Transverse colon (tissue), 4 donors: Measurements from ENCODE around the gene RER1. TPM values are rescaled to one million over a fixed set of nuclear protein-coding genes. Genes with fewer than 3 reads are reported as not detected.

ENCODE experiments used
- DNase-seq: peaks from one replicate; pipeline ENCODE4 v3.0.0-alpha.2; 2019
- H3K27ac ChIP-seq, 4 donors: fragments of 200-600 bp; sonication (generic); 2 replicates each; pipeline ENCODE4 v1.5.1; 2016 to 2018; ENCODE audit warnings: inconsistent platforms in 4 of 4
- H3K27me3 ChIP-seq: fragments of 200-600 bp; sonication (generic); 2 replicates; pipeline ENCODE4 v1.5.1; 2017; ENCODE audit warnings: inconsistent platforms
- H3K36me3 ChIP-seq, 4 donors: fragments of 200-600 bp; sonication (generic); 2 replicates each; pipeline ENCODE4 v1.5.1; 2017 to 2019; ENCODE audit warnings: inconsistent platforms in 4 of 4
- H3K4me1 ChIP-seq, 4 donors: fragments of 200-600 bp; sonication (generic); 2 replicates each; pipeline ENCODE4 v1.5.1; 2017 to 2020; ENCODE audit warnings: inconsistent platforms in 4 of 4
- H3K4me3 ChIP-seq, 4 donors: fragments of 200-600 bp; sonication (generic); 1 replicate in 1 of 4; 2 replicates in 3 of 4; pipeline versions ENCODE4 v1.5.1 to v1.6.1; 2017 to 2019; ENCODE audit warnings: inconsistent platforms in 4 of 4
- H3K9me3 ChIP-seq, 2 donors: fragments of 200-600 bp; sonication (generic); 2 replicates each; pipeline ENCODE4 v1.5.1; 2017 to 2019; ENCODE audit warnings: inconsistent platforms in 2 of 2
- EP300 ChIP-seq: sonication (generic); formaldehyde crosslinking; IDR thresholded peaks from one replicate; pipeline ENCODE4 v1.6.1; 2017; ENCODE audit warnings: antibody characterized with exemption, low read depth
- POLR2A ChIP-seq: fragments of 450-650 bp; IDR thresholded peaks from one replicate; pipeline ENCODE4 v1.6.1; 2016; ENCODE audit warnings: antibody characterized with exemption, mild to moderate bottlenecking, moderate library complexity
- POLR2AphosphoS5 ChIP-seq, 3 donors: sonication (generic); formaldehyde crosslinking; IDR thresholded peaks; one replicate each; pipeline ENCODE4 v1.6.1; 2016; ENCODE audit warnings: antibody characterized with exemption in 3 of 3
- WGBS, 2 donors: methylation state at CpG; one replicate each; pipeline ENCODE4 v1.1.5; 2018; ENCODE audit warnings: low coverage in 1 of 2; 5-methylcytosine and 5-hydroxymethylcytosine counted together
- in situ Hi-C, 4 donors: fragments of 200-750 bp; cut with MboI; loops; one replicate each; pipeline versions ENCODE4 v1.15.0 to v1.15.1; 2017; ENCODE audit warnings: low sequenced_read_pairs in 3 of 4, low pct_ligation_motif_present in 1 of 4, low pct_unique_long_range_greater_than_20kb in 1 of 4
- intact Hi-C: fragments of 100-400 bp; cut with DNase I; formaldehyde crosslinking; loops from one replicate; pipeline ENCODE4 v1.15.1; 2023; ENCODE audit warnings: low total_unique reads
- total RNA-seq, 4 donors: library from RNA; depleted of rRNA; stranded (reverse); fragments of >200 nt; gene quantifications; one replicate each; pipeline ENCODE4 v1.1.0, GENCODE V29; 2016
- TF ChIP-seq, protein P1 (sequence below), 5 experiments: fragments of 200-600 bp in 3 of 5; fragments of 450-650 bp in 2 of 5; sonication (generic) in 3 of 5; IDR thresholded peaks; 1 replicate in 2 of 5; 2 replicates in 3 of 5; pipeline ENCODE4 v1.5.1; 2016 to 2017; ENCODE audit warnings: antibody characterized with exemption in 5 of 5, inconsistent platforms in 3 of 5, mild to moderate bottlenecking in 2 of 5, moderate library complexity in 1 of 5

RER1 gene
- total RNA-seq, 4 donors from 2014 or later: 36.2 to 129 (median 111) TPM

GRCh38 chr1:2406451-2407041, 14.9 kb downstream of the RER1 start:
- TF ChIP-seq EP300 (no peak), POLR2AphosphoS5 (IDR thresholded peaks at IDR 0.05) (no peak), POLR2A (no peak)
- TF ChIP-seq, protein P1, sequence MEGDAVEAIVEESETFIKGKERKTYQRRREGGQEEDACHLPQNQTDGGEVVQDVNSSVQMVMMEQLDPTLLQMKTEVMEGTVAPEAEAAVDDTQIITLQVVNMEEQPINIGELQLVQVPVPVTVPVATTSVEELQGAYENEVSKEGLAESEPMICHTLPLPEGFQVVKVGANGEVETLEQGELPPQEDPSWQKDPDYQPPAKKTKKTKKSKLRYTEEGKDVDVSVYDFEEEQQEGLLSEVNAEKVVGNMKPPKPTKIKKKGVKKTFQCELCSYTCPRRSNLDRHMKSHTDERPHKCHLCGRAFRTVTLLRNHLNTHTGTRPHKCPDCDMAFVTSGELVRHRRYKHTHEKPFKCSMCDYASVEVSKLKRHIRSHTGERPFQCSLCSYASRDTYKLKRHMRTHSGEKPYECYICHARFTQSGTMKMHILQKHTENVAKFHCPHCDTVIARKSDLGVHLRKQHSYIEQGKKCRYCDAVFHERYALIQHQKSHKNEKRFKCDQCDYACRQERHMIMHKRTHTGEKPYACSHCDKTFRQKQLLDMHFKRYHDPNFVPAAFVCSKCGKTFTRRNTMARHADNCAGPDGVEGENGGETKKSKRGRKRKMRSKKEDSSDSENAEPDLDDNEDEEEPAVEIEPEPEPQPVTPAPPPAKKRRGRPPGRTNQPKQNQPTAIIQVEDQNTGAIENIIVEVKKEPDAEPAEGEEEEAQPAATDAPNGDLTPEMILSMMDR (IDR thresholded peaks at IDR 0.05): no peak
- no peak overlapping the region for H3K4me3 ChIP-seq
- in situ Hi-C loops (loop anchor here in 2 of 4 donors (25.0 kb wide), 2 partner anchors 156 to 231 kb away; partner anchors contain the start of genes MMEL1 (in 1 of the 2) and TNFRSF14 (in 1 of the 2)), intact Hi-C loops (no loop called here)
- peaks cover 0 to 3% (median 2%) of the 10 kb centered on the region in 4 donors for H3K4me1 ChIP-seq
- H3K9me3 ChIP-seq: no peaks in the 10 kb centered on the region
- no peaks in the 10 kb centered on the region for H3K27me3 ChIP-seq
- 90% methylated on average over 2 to 23 of the region's 26 CpGs for WGBS, 2 donors
- DNase-seq: no peak
- H3K27ac ChIP-seq: no peak overlapping the region
- peaks cover 0 to 33% (median 5%) of the 10 kb centered on the region in 4 donors for H3K36me3 ChIP-seq

DNA sequence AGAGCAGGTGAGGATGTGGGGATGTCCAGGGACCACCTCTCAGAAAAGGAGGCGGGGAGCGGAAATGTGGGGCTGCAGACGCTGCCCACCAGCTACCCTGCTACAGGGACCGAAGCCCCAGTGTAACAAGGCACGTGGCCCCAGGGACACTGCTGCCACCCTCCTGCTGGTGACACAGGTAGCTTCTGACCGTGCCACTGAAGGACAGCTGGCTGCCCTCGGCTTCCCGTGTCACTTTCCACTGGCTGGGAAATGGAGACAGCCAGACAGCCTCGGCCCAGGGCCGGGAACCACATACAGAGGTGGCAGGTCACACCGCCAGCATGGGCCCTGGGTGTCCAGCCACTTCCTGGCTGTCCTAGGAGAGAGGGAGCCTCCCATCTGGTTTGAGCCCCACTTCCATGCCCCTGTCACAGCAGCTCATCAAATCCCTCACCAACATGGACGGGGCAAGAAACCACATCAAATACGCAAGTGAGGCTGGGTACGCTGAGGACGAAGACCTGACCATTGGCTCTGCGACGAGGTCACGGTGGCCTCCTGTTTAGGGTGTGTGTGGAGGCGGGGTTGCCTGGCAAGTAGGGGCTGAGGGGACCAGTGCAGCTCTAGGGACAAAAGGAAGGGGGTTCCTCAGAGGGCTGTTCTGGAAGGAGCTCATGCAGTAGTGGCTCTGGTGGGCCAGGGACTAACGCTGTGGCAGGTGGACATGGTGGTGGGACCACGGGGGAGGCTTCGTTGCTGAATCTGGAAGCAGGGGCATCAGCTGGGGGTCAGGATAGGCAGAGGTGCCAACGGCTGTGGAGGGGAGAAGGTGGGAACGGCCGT, 15.7 kb downstream of the RER1 start:
- Histone ChIP-seq H3K9me3 (no peaks in the 10 kb centered on the region), H3K4me3 (no peak overlapping the region), H3K4me1 (peaks cover 3 to 8% (median 7%) of the 10 kb centered on the region in 4 donors), H3K27ac (no peak overlapping the region), H3K27me3 (no peaks in the 10 kb centered on the region), H3K36me3 (peaks cover 0 to 26% (median 5%) of the 10 kb centered on the region in 4 donors)
- intact Hi-C loops (no loop called here), in situ Hi-C loops (loop anchor here in 2 of 4 donors (25.0 kb wide), 2 partner anchors 155 to 230 kb away; partner anchors contain the start of genes MMEL1 (in 1 of the 2) and TNFRSF14 (in 1 of the 2))
- no peak for TF ChIP-seq EP300
- no peak for TF ChIP-seq POLR2A
- TF ChIP-seq, protein P1 (IDR thresholded peaks at IDR 0.05): no peak
- TF ChIP-seq POLR2AphosphoS5 (IDR thresholded peaks at IDR 0.05): no peak
- WGBS, 2 donors: 73 to 87% methylated on average over 3 to 25 of the region's 25 CpGs
- DNase-seq: no peak

DNA sequence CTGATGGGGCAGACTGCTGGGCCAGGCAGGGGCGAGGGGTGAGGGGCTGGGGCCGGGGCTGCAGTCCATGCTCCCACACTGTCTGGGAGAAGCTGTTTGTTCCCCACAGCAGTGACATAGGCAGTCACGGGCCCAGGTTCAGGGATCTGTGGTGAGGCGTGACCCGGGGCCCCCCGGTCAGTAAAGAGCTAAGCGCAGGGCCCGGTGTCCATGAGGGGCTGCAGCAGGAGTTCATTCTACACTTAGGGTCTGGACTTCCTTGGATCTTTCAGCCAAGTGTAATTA, 16.3 kb downstream of the RER1 start:
- Histone ChIP-seq H3K27me3 (no peaks in the 10 kb centered on the region), H3K36me3 (peaks cover 0 to 22% (median 4%) of the 10 kb centered on the region in 4 donors), H3K4me1 (peaks cover 3 to 11% (median 7%) of the 10 kb centered on the region in 4 donors), H3K4me3 (no peak overlapping the region), H3K27ac (no peak overlapping the region), H3K9me3 (no peaks in the 10 kb centered on the region)
- TF ChIP-seq POLR2A: no peak
- 97% methylated on average over 8 of the region's 8 CpGs; no CpG with 5 or more reads in 1 of the 2 donors for WGBS, 2 donors
- in situ Hi-C loops (loop anchor here in 2 of 4 donors (25.0 kb wide), 2 partner anchors 154 to 229 kb away; partner anchors contain the start of genes MMEL1 (in 1 of the 2) and TNFRSF14 (in 1 of the 2)), intact Hi-C loops (no loop called here)
- DNase-seq: no peak

GRCh38 chr1:2408456-2408855, 16.8 kb downstream of the RER1 start:
- in situ Hi-C loops: loop anchor here in 2 of 4 donors (25.0 kb wide), 2 partner anchors 154 to 229 kb away; partner anchors contain the start of genes MMEL1 (in 1 of the 2) and TNFRSF14 (in 1 of the 2)

More at GRCh38 chr1:2408456-2408855, 16.8 kb downstream of the RER1 start:
- H3K4me1 ChIP-seq: peaks cover 7 to 16% (median 12%) of the 10 kb centered on the region in 4 donors
- H3K9me3 ChIP-seq: no peaks in the 10 kb centered on the region
- no peak for DNase-seq
- no peak for TF ChIP-seq POLR2AphosphoS5 (IDR thresholded peaks at IDR 0.05)
- no peak for TF ChIP-seq POLR2A
- TF ChIP-seq, protein P1 (IDR thresholded peaks at IDR 0.05): no peak
- TF ChIP-seq EP300: no peak
- intact Hi-C loops: no loop called here
- H3K27ac ChIP-seq: no peak overlapping the region
- no peak overlapping the region for H3K4me3 ChIP-seq
- H3K36me3 ChIP-seq: peaks cover 0 to 17% (median 1%) of the 10 kb centered on the region in 4 donors
- WGBS, 2 donors: 95% methylated on average over 14 of the region's 24 CpGs; no CpG with 5 or more reads in 1 of the 2 donors
- H3K27me3 ChIP-seq: no peaks in the 10 kb centered on the region
